ENCODE results near the gene SH3RF1. TPM values are rescaled to one million over a fixed set of nuclear protein-coding genes. Genes with fewer than 3 reads are reported as not detected.

Gene SH3RF1
- total RNA-seq, 1 experiment from 2014 or later, result 16.6 TPM

GRCh38 chr4:169054879-169055278 lies 215.9 kb downstream of the SH3RF1 start (continued):
- TF ChIP-seq PREB (CRISPR knock-in tag; IDR thresholded peaks at IDR 0.05; ENCODE audit: borderline replicate concordance) (no peak), ZNF219 (CRISPR knock-in tag; IDR thresholded peaks at IDR 0.05; ENCODE audit: borderline replicate concordance) (no peak), SOX15 (CRISPR knock-in tag; IDR thresholded peaks at IDR 0.05) (no peak)

GRCh38 chr4:169052594-169052945 lies 218.2 kb downstream of the SH3RF1 start:
- H3K9me3 Mint-ChIP-seq, result no peaks in the 10 kb centered on the region
- H3K36me3 Mint-ChIP-seq, result no peaks in the 10 kb centered on the region
- ChIA-PET CTCF (interaction anchor here (0.6 kb wide), 1 partner anchor 29 kb away, joined by 5 read pairs; no protein-coding TSS in a partner anchor), POLR2A (no interaction called here)
- 0 out of 2 replicates have a peak, but pooled peaks cover 2% of the 10 kb centered on the region for H3K27me3 Mint-ChIP-seq (ENCODE audit: low read depth)
- DNase-seq (ENCODE audit: low spot score) (no peak), ATAC-seq (no peak)
- peaks cover 15% of the 10 kb centered on the region for H3K4me1 Mint-ChIP-seq
- TF ChIP-seq OVOL2 (CRISPR knock-in tag; IDR thresholded peaks at IDR 0.05; ENCODE audit: borderline replicate concordance), result no peak
- TF ChIP-seq RORB (CRISPR knock-in tag; IDR thresholded peaks at IDR 0.05), result no peak
- TF ChIP-seq STAT6 (CRISPR knock-in tag; conservative IDR thresholded peaks at IDR 0.05; ENCODE audit: low read depth), result no peak
- TF ChIP-seq CDX4 (CRISPR knock-in tag; IDR thresholded peaks at IDR 0.05; ENCODE audit: borderline replicate concordance), result no peak
- TF ChIP-seq SMAD4 (CRISPR knock-in tag; IDR thresholded peaks at IDR 0.05), result no peak
- no peak for TF ChIP-seq USF1 (CRISPR knock-in tag; IDR thresholded peaks at IDR 0.05)
- no peak for TF ChIP-seq ATF6 (CRISPR knock-in tag; IDR thresholded peaks at IDR 0.05)
- no peak for TF ChIP-seq MLX (CRISPR knock-in tag; IDR thresholded peaks at IDR 0.05)
- H3K27ac Mint-ChIP-seq, result no peak overlapping the region
- no peak overlapping the region for H3K4me3 Mint-ChIP-seq

- Mint-ChIP-seq H3K36me3 (no peaks in the 10 kb centered on the region), H3K4me3 (no peak overlapping the region), H3K9me3 (no peaks in the 10 kb centered on the region), H3K4me1 (peaks cover 15% of the 10 kb centered on the region), H3K27me3 (ENCODE audit: low read depth) (0 out of 2 replicates have a peak, but pooled peaks cover 2% of the 10 kb centered on the region), H3K27ac (no peak overlapping the region)
- ChIA-PET POLR2A (no interaction called here), CTCF (interaction anchor here (0.6 kb wide), 1 partner anchor 29 kb away, joined by 5 read pairs; no protein-coding TSS in a partner anchor)
- DNase-seq (ENCODE audit: low spot score), result no peak
- ATAC-seq, result no peak
- TF ChIP-seq TP53 (CRISPR knock-in tag; IDR thresholded peaks at IDR 0.05) (no peak), FOXP4 (CRISPR knock-in tag; IDR thresholded peaks at IDR 0.05) (no peak), HMGA2 (CRISPR knock-in tag; IDR thresholded peaks at IDR 0.05) (no peak), JUN (CRISPR knock-in tag; IDR thresholded peaks at IDR 0.05) (no peak), ZNF425 (CRISPR knock-in tag; conservative IDR thresholded peaks at IDR 0.05) (no peak), CREB1 (CRISPR knock-in tag; IDR thresholded peaks at IDR 0.05) (no peak), ETV6 (CRISPR knock-in tag; IDR thresholded peaks at IDR 0.05) (no peak)
These were observed 218.8 kb downstream of the SH3RF1 start for GRCh38 chr4:169051761-169052593.
